H1 (cell line): ENCODE measurements around the gene VRK2. TPM values are rescaled to one million over a fixed set of nuclear protein-coding genes. Genes with fewer than 3 reads are reported as not detected.

Experiments used
- CTCF ChIA-PET: fragments of 300-600 bp; sonication (Branson Sonifier 250); formaldehyde crosslinking; loops from one replicate; lab custom pipeline; 2021; ENCODE audit not compliant: partially characterized antibody; lab: Charles Lee
- POLR2A ChIA-PET: fragments of 300-600 bp; sonication (Branson Sonifier 250); formaldehyde crosslinking; loops from one replicate; lab custom pipeline; 2021; ENCODE audit warnings: inconsistent platforms; ENCODE audit not compliant: partially characterized antibody; lab: Charles Lee
- DNase-seq, 2 experiments: peaks; one replicate each; pipeline versions ENCODE4 v3.0.0 to v3.0.0-alpha.2; 2010 to 2022; ENCODE audit warnings: low spot score in 2 of 2, low read depth in 1 of 2, mixed read lengths in 1 of 2
- FAIRE-seq: peaks from 2 replicates; lab custom pipeline; 2011; peaks lifted over from hg19 to GRCh38; lab: Jason Lieb, UNC
- H2AFZ ChIP-seq: 2 replicates; pipeline ENCODE4 v1.8.1; 2012; ENCODE audit warnings: low read length, inconsistent platforms
- H2AK5ac ChIP-seq: 2 replicates; pipeline ENCODE4 v1.6.1; 2013; ENCODE audit warnings: low read depth, low read length
- H2BK120ac ChIP-seq: replicated peaks from 2 replicates; pipeline ENCODE3; 2013; ENCODE audit warnings: low read depth, low read length, inconsistent platforms
- H2BK12ac ChIP-seq: 2 replicates; pipeline ENCODE4 v1.6.1; 2013; ENCODE audit warnings: low read depth, low read length
- H2BK15ac ChIP-seq: 2 replicates; pipeline ENCODE4 v1.6.1; 2013; ENCODE audit warnings: low read length
- H2BK20ac ChIP-seq: 2 replicates; pipeline ENCODE4 v1.6.1; 2013; ENCODE audit warnings: low read length
- H2BK5ac ChIP-seq: 2 replicates; pipeline ENCODE4 v1.6.1; 2013; ENCODE audit warnings: low read depth, low read length
- H3K14ac ChIP-seq: 2 replicates; pipeline ENCODE4 v1.6.1; 2013; ENCODE audit warnings: inconsistent platforms; ENCODE audit not compliant: insufficient read length
- H3K18ac ChIP-seq: 2 replicates; pipeline ENCODE4 v1.6.1; 2013; ENCODE audit warnings: low read length; ENCODE audit errors: extremely low read depth
- H3K23ac ChIP-seq: 2 replicates; pipeline ENCODE4 v1.6.1; 2013; ENCODE audit warnings: inconsistent platforms; ENCODE audit not compliant: insufficient read length
- H3K23me2 ChIP-seq: 2 replicates; pipeline ENCODE4 v1.6.1; 2013; ENCODE audit warnings: low read depth, low read length
- H3K27ac ChIP-seq: 2 replicates; pipeline ENCODE4 v1.6.1; 2011; ENCODE audit warnings: low read depth, low read length, inconsistent platforms
- H3K27me3 ChIP-seq, 4 experiments: replicated peaks in 1 of 4; 1 replicate in 1 of 4; 2 replicates in 3 of 4; pipeline versions ENCODE4 v1.6.1 to v1.8.1; 2011 to 2013; ENCODE audit warnings: low read length in 3 of 4, mild to moderate bottlenecking in 3 of 4, inconsistent platforms in 2 of 4, mixed read lengths in 2 of 4, moderate library complexity in 1 of 4; ENCODE audit not compliant: control insufficient read depth in 3 of 4, insufficient read depth in 3 of 4; ENCODE audit errors: extremely low read depth in 1 of 4
- H3K36me3 ChIP-seq, 4 experiments: 2 replicates each; pipeline versions ENCODE4 v1.6.1 to v1.8.1; 2011 to 2013; ENCODE audit warnings: mild to moderate bottlenecking in 4 of 4, low read length in 3 of 4, moderate library complexity in 2 of 4, control low read depth in 1 of 4, inconsistent platforms in 1 of 4; ENCODE audit not compliant: insufficient read depth in 4 of 4, control insufficient read depth in 2 of 4
- H3K4ac ChIP-seq: replicated peaks from 2 replicates; pipeline ENCODE3; 2013; ENCODE audit warnings: low read length, low read depth, mixed read lengths, inconsistent platforms; ENCODE audit not compliant: insufficient read length
- H3K4me1 ChIP-seq, 4 experiments: replicated peaks in 1 of 4; 1 replicate in 1 of 4; 2 replicates in 3 of 4; pipeline versions ENCODE4 v1.6.1 to v1.8.1; 2011 to 2013; ENCODE audit warnings: low read length in 3 of 4, inconsistent platforms in 2 of 4, mixed read lengths in 1 of 4; ENCODE audit not compliant: insufficient read depth in 4 of 4, control insufficient read depth in 3 of 4
- H3K4me2 ChIP-seq, 2 experiments: 2 replicates each; pipeline versions ENCODE4 v1.6.1 to v1.8.1; 2011 to 2013; ENCODE audit warnings: low read depth in 2 of 2, low read length in 2 of 2, control low read depth in 1 of 2, inconsistent platforms in 1 of 2, mild to moderate bottlenecking in 1 of 2; ENCODE audit not compliant: insufficient read depth in 1 of 2
- H3K4me3 ChIP-seq, 4 experiments: fragments of 200-600, 300-600 bp in 1 of 4; sonication (generic), shearing (Covaris generic), sonication (Bioruptor Twin) in 1 of 4; 2 replicates each; pipeline versions ENCODE4 v1.5.1 to v1.8.1; 2011 to 2016; ENCODE audit warnings: low read length in 4 of 4, low read depth in 3 of 4, control low read depth in 2 of 4, inconsistent platforms in 2 of 4, mild to moderate bottlenecking in 2 of 4, mixed read lengths in 1 of 4, moderate library complexity in 1 of 4; ENCODE audit not compliant: insufficient read depth in 2 of 4; ENCODE audit errors: extremely low read depth in 1 of 4
- H3K56ac ChIP-seq: replicated peaks from 2 replicates; pipeline ENCODE3; 2013; ENCODE audit warnings: low read depth, mild to moderate bottlenecking, mixed read lengths, low read length, inconsistent platforms; ENCODE audit not compliant: insufficient read length
- H3K79me1 ChIP-seq: 2 replicates; pipeline ENCODE4 v1.6.1; 2013; ENCODE audit warnings: low read depth, low read length, control low read depth
- H3K79me2 ChIP-seq, 2 experiments: 2 replicates each; pipeline versions ENCODE4 v1.6.1 to v1.8.1; 2012 to 2013; ENCODE audit warnings: low read length in 2 of 2, mild to moderate bottlenecking in 2 of 2, inconsistent platforms in 1 of 2; ENCODE audit not compliant: insufficient read depth in 2 of 2, control insufficient read depth in 1 of 2
- H3K9ac ChIP-seq, 4 experiments: replicated peaks in 1 of 4; 1 replicate in 1 of 4; 2 replicates in 3 of 4; pipeline versions ENCODE4 v1.6.1 to v1.8.1; 2011 to 2013; ENCODE audit warnings: low read depth in 3 of 4, low read length in 3 of 4, control low read depth in 2 of 4, mild to moderate bottlenecking in 2 of 4, moderate library complexity in 2 of 4, inconsistent platforms in 1 of 4; ENCODE audit errors: extremely low read depth in 1 of 4
- H3K9me3 ChIP-seq, 2 experiments: 2 replicates each; pipeline versions ENCODE4 v1.6.1 to v1.8.1; 2012 to 2013; ENCODE audit warnings: mild to moderate bottlenecking in 2 of 2, moderate library complexity in 2 of 2, control low read depth in 1 of 2, inconsistent platforms in 1 of 2, low read depth in 1 of 2, low read length in 1 of 2, mixed read lengths in 1 of 2; ENCODE audit not compliant: insufficient read depth in 2 of 2
- H4K20me1 ChIP-seq, 2 experiments: replicated peaks in 1 of 2; 2 replicates each; pipeline versions ENCODE3 to v1.8.1; 2011 to 2013; ENCODE audit warnings: inconsistent platforms in 2 of 2, low read length in 2 of 2, mild to moderate bottlenecking in 1 of 2; ENCODE audit not compliant: insufficient read depth in 2 of 2, control insufficient read depth in 1 of 2
- H4K5ac ChIP-seq: 2 replicates; pipeline ENCODE4 v1.6.1; 2013; ENCODE audit warnings: low read length, low read depth, mixed read lengths, inconsistent platforms; ENCODE audit not compliant: insufficient read length
- H4K8ac ChIP-seq: 2 replicates; pipeline ENCODE4 v1.8.0; 2013; ENCODE audit warnings: mild to moderate bottlenecking, moderate library complexity, low read length, inconsistent platforms; ENCODE audit not compliant: insufficient read depth; ENCODE audit errors: extremely low read depth
- H4K91ac ChIP-seq: replicated peaks from 2 replicates; pipeline ENCODE3; 2013; ENCODE audit warnings: low read length, mixed read lengths, inconsistent platforms; ENCODE audit not compliant: insufficient read length
- EGR1 ChIP-seq: IDR thresholded peaks from 2 replicates; pipeline ENCODE4 v1.6.1; 2011; ENCODE audit warnings: low read depth, low read length, borderline replicate concordance
- PHF8 ChIP-seq: fragments of 200-600 bp; sonication (generic); conservative IDR thresholded peaks from 2 replicates; pipeline ENCODE4 v1.7.1; 2012; ENCODE audit warnings: low read depth, mild to moderate bottlenecking, inconsistent platforms, low read length, moderate library complexity
- SAP30 ChIP-seq: fragments of 300-600 bp; sonication (generic); IDR thresholded peaks from 2 replicates; pipeline ENCODE4 v1.7.1; 2012; ENCODE audit warnings: low read length, moderate library complexity, mild to moderate bottlenecking, inconsistent platforms; ENCODE audit not compliant: insufficient read depth, insufficient replicate concordance
- SIX5 ChIP-seq: IDR thresholded peaks from 2 replicates; pipeline ENCODE4 v1.6.1; 2011; ENCODE audit warnings: mild to moderate bottlenecking, low read depth, low read length
- SP2 ChIP-seq: IDR thresholded peaks from 2 replicates; pipeline ENCODE4 v1.6.1; 2012; ENCODE audit warnings: mild to moderate bottlenecking, low read length, inconsistent platforms
- TAF1 ChIP-seq: IDR thresholded peaks from 2 replicates; pipeline ENCODE4 v1.6.1; 2011; ENCODE audit warnings: mild to moderate bottlenecking, low read depth, low read length
- TEAD4 ChIP-seq: IDR thresholded peaks from 2 replicates; pipeline ENCODE4 v1.6.1; 2012; ENCODE audit warnings: low read depth, low read length, inconsistent platforms, mixed read lengths
- polyA plus RNA-seq, 7 experiments: library from polyadenylated mRNA; depleted of rRNA in 3 of 7; stranded (reverse) in 5 of 7; unstranded in 2 of 7; fragments of >200 nt in 5 of 7; fragments of 200-250 nt in 2 of 7; gene quantifications; 1 replicate in 5 of 7; 2 replicates in 1 of 7; 4 replicates in 1 of 7; pipeline versions ENCODE4 v1.2.1 to v1.2.3, GENCODE V29; 2011 to 2013; ENCODE audit warnings: missing spikeins in 2 of 7, mixed read lengths in 2 of 7
- total RNA-seq: library from RNA; stranded (reverse); fragmentation: NEBNext Ultra II Directional; extraction: Animal tissue kit (Norgen Biotek cat#: 25700); gene quantifications from 2 replicates; pipeline ENCODE4 v1.2.1, GENCODE V29; 2021

VRK2 gene
- total and polyA plus RNA-seq, 2 of the 8 experiments (the other 6 are each of a cell fraction or from before 2014, with no cell fraction given) = 7.6 to 27.8 TPM

- no peak overlapping the region for H2BK5ac ChIP-seq
- H2BK15ac ChIP-seq = no peak overlapping the region
- no peak overlapping the region for H2BK120ac ChIP-seq
- H3K9ac ChIP-seq = no peak overlapping the region
- H3K56ac ChIP-seq = no peak overlapping the region
- H3K36me3 ChIP-seq = peaks cover 0 to 2% (median 0%) of the 10 kb centered on the region in 4 experiments; a peak in 2 of 8 replicates
- H3K14ac ChIP-seq = no peak overlapping the region
- no peak overlapping the region for H3K23ac ChIP-seq
- H3K23me2 ChIP-seq = no peaks in the 10 kb centered on the region
- no peaks in the 10 kb centered on the region for H4K20me1 ChIP-seq
- no peaks in the 10 kb centered on the region for H3K79me1 ChIP-seq
- ChIA-PET POLR2A (no interaction called here), CTCF (no interaction called here)
- no peak overlapping the region for H4K91ac ChIP-seq
- H4K8ac ChIP-seq = no peak overlapping the region
- H3K4me2 ChIP-seq = no peak overlapping the region
- H4K5ac ChIP-seq = no peak overlapping the region
- H2BK12ac ChIP-seq = no peak overlapping the region
- no peaks in the 10 kb centered on the region for H3K79me2 ChIP-seq
- no peak overlapping the region for H3K27ac ChIP-seq
- H3K4ac ChIP-seq = no peak overlapping the region
- H2AK5ac ChIP-seq = no peak overlapping the region
- H3K9me3 ChIP-seq = no peaks in the 10 kb centered on the region
- H3K4me3 ChIP-seq = no peak overlapping the region
- H3K27me3 ChIP-seq = no peaks in the 10 kb centered on the region
- no peak overlapping the region for H2BK20ac ChIP-seq
- no peak overlapping the region for H2AFZ ChIP-seq
- TF ChIP-seq TAF1 (no peak), EGR1 (no peak), SIX5 (no peak), TEAD4 (no peak), PHF8 (no peak), SP2 (no peak), SAP30 (no peak)
- FAIRE-seq = no peak
- no peaks in the 10 kb centered on the region for H3K4me1 ChIP-seq
- no peak overlapping the region for H3K18ac ChIP-seq
- DNase-seq = no peak
Measured at GRCh38 chr2:58133395-58133794, 86.8 kb downstream of the VRK2 start.
